ENCODE results near the gene NFX1. TPM values are rescaled to one million over a fixed set of nuclear protein-coding genes. Genes with fewer than 3 reads are reported as not detected.
"Not testable (repeated sequence)": the region's sequence is repeated elsewhere in the genome, so short reads cannot be mapped to it uniquely, and the experiment has no call there.

NFX1 gene
- total RNA-seq, 1 donor from 2014 or later: 45.0 TPM

DNA sequence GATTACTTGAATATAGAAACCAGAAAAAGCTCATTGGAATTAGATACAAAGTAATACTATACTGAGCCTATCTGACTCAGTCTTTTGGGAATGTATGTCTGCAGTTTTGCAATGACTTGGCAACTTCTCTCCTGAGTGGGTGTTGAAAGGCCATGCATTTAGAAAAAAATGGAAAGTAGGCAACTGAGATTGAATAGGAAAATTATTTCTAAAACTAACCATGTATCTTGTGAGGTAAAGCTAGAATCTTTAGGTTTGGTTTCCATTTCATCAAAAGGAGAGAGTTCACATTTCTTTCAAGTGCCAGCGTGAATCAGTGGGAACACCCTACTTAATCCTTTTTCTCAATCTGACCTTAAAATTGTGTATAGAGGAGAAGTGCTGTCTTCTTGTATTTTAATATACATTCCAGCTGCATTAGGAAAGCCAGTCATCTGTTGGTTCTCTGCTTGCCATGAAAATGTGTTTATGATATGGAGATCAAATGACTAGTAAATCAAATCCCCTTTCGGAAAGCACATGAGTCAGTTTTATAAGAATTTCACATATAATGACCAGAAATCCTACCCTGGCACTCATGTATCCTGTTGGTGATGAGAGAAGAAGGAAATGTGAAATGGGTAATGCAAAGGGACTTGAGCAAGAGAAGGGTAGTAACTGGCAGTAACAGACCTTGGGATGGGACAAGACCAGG, 30.4 kb downstream of the NFX1 start:
- H3K9me3 ChIP-seq: no peaks in the 10 kb centered on the region
- ATAC-seq (no peak), DNase-seq (no peak)
- no peak overlapping the region for H3K4me3 ChIP-seq
- H3K27ac ChIP-seq: no peak overlapping the region
- no peaks in the 10 kb centered on the region for H3K27me3 ChIP-seq
- intact Hi-C loops (cut with DNase I): no loop called here
- no peaks in the 10 kb centered on the region for H3K4me1 ChIP-seq
- peaks cover 98% of the 10 kb centered on the region for H3K36me3 ChIP-seq
- no peak for TF ChIP-seq CTCF (IDR thresholded peaks at IDR 0.05)

GRCh38 chr9:33329117-33329563, 38.8 kb downstream of the NFX1 start:
- H3K4me3 ChIP-seq: no peak overlapping the region
- TF ChIP-seq CTCF (IDR thresholded peaks at IDR 0.05): no peak
- no peaks in the 10 kb centered on the region for H3K27me3 ChIP-seq
- peak; percentile 97 for ATAC-seq
- DNase-seq: no peak
- H3K9me3 ChIP-seq: no peaks in the 10 kb centered on the region
- no peak overlapping the region for H3K27ac ChIP-seq
- intact Hi-C loops (cut with DNase I): no loop called here
- H3K4me1 ChIP-seq: peaks cover 10% of the 10 kb centered on the region
- peaks cover 89% of the 10 kb centered on the region for H3K36me3 ChIP-seq

GRCh38 chr9:33329979-33330378, 39.7 kb downstream of the NFX1 start:
- Histone ChIP-seq H3K36me3 (peaks cover 90% of the 10 kb centered on the region), H3K4me1 (peaks cover 10% of the 10 kb centered on the region), H3K4me3 (no peak overlapping the region), H3K27me3 (no peaks in the 10 kb centered on the region), H3K27ac (no peak overlapping the region), H3K9me3 (no peaks in the 10 kb centered on the region)
- no peak for TF ChIP-seq CTCF (IDR thresholded peaks at IDR 0.05)
- intact Hi-C loops (cut with DNase I): no loop called here
- ATAC-seq (no peak), DNase-seq (no peak)

GRCh38 chr9:33331377-33331891, 41.1 kb downstream of the NFX1 start:
- no peak for ATAC-seq
- intact Hi-C loops (cut with DNase I): no loop called here
- no peak for TF ChIP-seq CTCF (IDR thresholded peaks at IDR 0.05)

GRCh38 chr9:33332011-33332410, 41.7 kb downstream of the NFX1 start:
- Histone ChIP-seq H3K36me3 (peaks cover 99% of the 10 kb centered on the region), H3K4me3 (no peak overlapping the region), H3K4me1 (peaks cover 10% of the 10 kb centered on the region), H3K27me3 (no peaks in the 10 kb centered on the region), H3K27ac (no peak overlapping the region), H3K9me3 (no peaks in the 10 kb centered on the region)
- ATAC-seq: no peak
- DNase-seq: no peak
- intact Hi-C loops (cut with DNase I): no loop called here
- no peak for TF ChIP-seq CTCF (IDR thresholded peaks at IDR 0.05)

More at GRCh38 chr9:33331377-33331891, 41.1 kb downstream of the NFX1 start:
- no peak for DNase-seq
- Histone ChIP-seq H3K4me1 (peaks cover 10% of the 10 kb centered on the region), H3K27ac (no peak overlapping the region), H3K4me3 (no peak overlapping the region), H3K27me3 (no peaks in the 10 kb centered on the region), H3K9me3 (no peaks in the 10 kb centered on the region), H3K36me3 (peaks cover 96% of the 10 kb centered on the region)

- H3K36me3 ChIP-seq: peaks cover 98% of the 10 kb centered on the region
- H3K27ac ChIP-seq; H3K4me3 ChIP-seq; H3K27me3 ChIP-seq; intact Hi-C loops (cut with DNase I); H3K9me3 ChIP-seq; H3K4me1 ChIP-seq; DNase-seq; ATAC-seq: not testable (repeated sequence)
Measured at GRCh38 chr9:33332956-33333355, 42.6 kb downstream of the NFX1 start.
